A549 (cell line): Measurements from ENCODE around the gene SNTA1.

Experiments
- CHD2 ChIP-seq: fragments of 150-350 bp; IDR thresholded peaks from 2 replicates; pipeline ENCODE4 v1.6.1; 2014; ENCODE audit warnings: low read length; ENCODE audit not compliant: partially characterized antibody
- CTCF ChIP-seq: fragments of >200 bp; sonication (Bioruptor Twin); formaldehyde crosslinking; IDR thresholded peaks from 3 replicates; pipeline ENCODE4 v1.5.1; 2016
- EP300 ChIP-seq, 2 experiments: fragments of >200 bp; sonication (Bioruptor Twin); formaldehyde crosslinking; IDR thresholded peaks; 2 replicates in 1 of 2; 3 replicates in 1 of 2; pipeline ENCODE4 v1.6.1; 2016 to 2017
- ESRRA ChIP-seq: fragments of 150-350 bp; IDR thresholded peaks from 2 replicates; pipeline ENCODE4 v1.6.1; 2014; ENCODE audit warnings: mild to moderate bottlenecking, low read length, borderline replicate concordance
- HDAC2 ChIP-seq: fragments of 200-600 bp; sonication (generic); IDR thresholded peaks from 2 replicates; pipeline ENCODE4 v1.6.1; 2016
- KDM1A ChIP-seq: fragments of 200-600 bp; sonication (generic); IDR thresholded peaks from 2 replicates; pipeline ENCODE4 v1.6.1; 2016; ENCODE audit warnings: low read depth, mild to moderate bottlenecking
- MAX ChIP-seq: IDR thresholded peaks from 2 replicates; pipeline ENCODE4 v1.6.1; 2012
- POLR2A ChIP-seq: IDR thresholded peaks from 2 replicates; pipeline ENCODE4 v1.6.1; 2012; ENCODE audit warnings: mild to moderate bottlenecking, low read length
- RAD21 ChIP-seq, 2 experiments: fragments of >200 bp in 1 of 2; sonication (Bioruptor Twin) in 1 of 2; formaldehyde crosslinking in 1 of 2; IDR thresholded peaks in 1 of 2; conservative IDR thresholded peaks in 1 of 2; 2 replicates in 1 of 2; 3 replicates in 1 of 2; pipeline ENCODE4 v1.6.1; 2012 to 2018; ENCODE audit warnings: inconsistent platforms in 1 of 2
- REST ChIP-seq: fragments of 200-600 bp; sonication (generic); IDR thresholded peaks from 2 replicates; pipeline ENCODE4 v1.6.1; 2016; ENCODE audit warnings: antibody characterized with exemption, mild to moderate bottlenecking, moderate library complexity
- RFX5 ChIP-seq: fragments of 450-650 bp; IDR thresholded peaks from 2 replicates; pipeline ENCODE4 v1.7.1; 2014; ENCODE audit warnings: antibody characterized with exemption, mild to moderate bottlenecking, moderate library complexity
- RNF2 ChIP-seq: fragments of 200-600 bp; sonication (generic); IDR thresholded peaks from 2 replicates; pipeline ENCODE4 v1.6.1; 2016; ENCODE audit warnings: low read depth, mild to moderate bottlenecking, antibody characterized with exemption, moderate library complexity, borderline replicate concordance
- SREBF2 ChIP-seq: fragments of 450-650 bp; IDR thresholded peaks from 2 replicates; pipeline ENCODE4 v1.6.1; 2014; ENCODE audit warnings: mild to moderate bottlenecking, moderate library complexity
- USF2 ChIP-seq: fragments of 450-650 bp; IDR thresholded peaks from 2 replicates; pipeline ENCODE4 v1.6.1; 2014; ENCODE audit warnings: antibody characterized with exemption

- TF ChIP-seq ESRRA (no peak), KDM1A (no peak), CTCF (no peak), POLR2A (no peak), RFX5 (no peak), RAD21 (conservative IDR thresholded peaks at IDR 0.05 in 1 of 2, IDR thresholded peaks at IDR 0.05 in 1 of 2) (no peak), MAX (no peak), EP300 (IDR thresholded peaks at IDR 0.05) (no peak), SREBF2 (no peak), USF2 (no peak), REST (no peak), HDAC2 (no peak), RNF2 (no peak), CHD2 (no peak)
These were observed 9.9 kb downstream of the SNTA1 start for GRCh38 chr20:33433465-33434234.
